ENCODE measurements around the gene DDX39A. TPM values are rescaled to one million over a fixed set of nuclear protein-coding genes. Genes with fewer than 3 reads are reported as not detected.

The DDX39A gene
- polyA plus RNA-seq, 2 of the 4 experiments (the other 2 are of a cell fraction) = 59.0 to 118 TPM

DNA sequence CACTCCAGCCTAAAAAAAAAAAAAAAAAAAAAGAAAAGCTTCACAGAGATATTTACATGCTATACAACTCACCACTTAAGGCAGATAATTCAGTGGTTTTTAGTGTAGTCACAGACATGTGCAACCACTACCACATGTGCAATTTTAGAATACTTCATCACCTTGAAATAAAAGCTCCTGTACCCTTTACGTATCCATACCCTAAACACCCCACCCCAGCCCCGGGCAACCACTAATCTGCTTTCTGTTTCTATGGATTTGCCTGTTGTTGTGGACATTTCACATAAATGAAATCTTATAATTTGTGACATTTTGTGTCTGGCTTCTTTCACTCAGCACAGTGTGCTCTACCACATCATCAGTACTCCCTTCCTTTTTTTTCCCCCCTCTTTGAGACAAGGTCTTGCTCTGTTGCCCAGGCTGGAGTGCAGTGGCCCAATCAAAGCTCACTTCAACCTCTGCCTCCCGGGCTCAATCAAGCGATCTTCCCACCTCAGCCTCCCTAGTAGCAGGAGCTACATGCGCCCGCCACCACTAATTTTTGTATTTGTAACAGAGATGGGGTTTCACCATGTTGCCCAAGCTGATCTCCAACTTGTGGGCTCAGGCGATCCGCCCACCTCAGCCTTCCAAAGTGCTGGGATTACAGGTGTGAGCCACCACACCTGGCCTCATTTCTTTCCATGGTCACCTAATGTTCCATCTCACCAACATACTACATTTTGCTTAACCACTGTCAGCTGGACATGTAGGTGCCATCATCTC, 4.0 kb downstream of the DDX39A start:
- Histone ChIP-seq H3K9me3 (no peaks in the 10 kb centered on the region), H3K4me1 (peaks cover 22% of the 10 kb centered on the region), H3K4me3 (no peak overlapping the region), H3K4me2 (no peak overlapping the region), H3K27ac (no peak overlapping the region)
- FAIRE-seq (no peak), DNase-seq (ENCODE audit: low read depth in 1 of 2, low spot score in 1 of 2) (no peak), ATAC-seq (no peak)
- TF ChIP-seq, protein P1, sequence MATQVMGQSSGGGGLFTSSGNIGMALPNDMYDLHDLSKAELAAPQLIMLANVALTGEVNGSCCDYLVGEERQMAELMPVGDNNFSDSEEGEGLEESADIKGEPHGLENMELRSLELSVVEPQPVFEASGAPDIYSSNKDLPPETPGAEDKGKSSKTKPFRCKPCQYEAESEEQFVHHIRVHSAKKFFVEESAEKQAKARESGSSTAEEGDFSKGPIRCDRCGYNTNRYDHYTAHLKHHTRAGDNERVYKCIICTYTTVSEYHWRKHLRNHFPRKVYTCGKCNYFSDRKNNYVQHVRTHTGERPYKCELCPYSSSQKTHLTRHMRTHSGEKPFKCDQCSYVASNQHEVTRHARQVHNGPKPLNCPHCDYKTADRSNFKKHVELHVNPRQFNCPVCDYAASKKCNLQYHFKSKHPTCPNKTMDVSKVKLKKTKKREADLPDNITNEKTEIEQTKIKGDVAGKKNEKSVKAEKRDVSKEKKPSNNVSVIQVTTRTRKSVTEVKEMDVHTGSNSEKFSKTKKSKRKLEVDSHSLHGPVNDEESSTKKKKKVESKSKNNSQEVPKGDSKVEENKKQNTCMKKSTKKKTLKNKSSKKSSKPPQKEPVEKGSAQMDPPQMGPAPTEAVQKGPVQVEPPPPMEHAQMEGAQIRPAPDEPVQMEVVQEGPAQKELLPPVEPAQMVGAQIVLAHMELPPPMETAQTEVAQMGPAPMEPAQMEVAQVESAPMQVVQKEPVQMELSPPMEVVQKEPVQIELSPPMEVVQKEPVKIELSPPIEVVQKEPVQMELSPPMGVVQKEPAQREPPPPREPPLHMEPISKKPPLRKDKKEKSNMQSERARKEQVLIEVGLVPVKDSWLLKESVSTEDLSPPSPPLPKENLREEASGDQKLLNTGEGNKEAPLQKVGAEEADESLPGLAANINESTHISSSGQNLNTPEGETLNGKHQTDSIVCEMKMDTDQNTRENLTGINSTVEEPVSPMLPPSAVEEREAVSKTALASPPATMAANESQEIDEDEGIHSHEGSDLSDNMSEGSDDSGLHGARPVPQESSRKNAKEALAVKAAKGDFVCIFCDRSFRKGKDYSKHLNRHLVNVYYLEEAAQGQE (IDR thresholded peaks at IDR 0.05) = no peak
- TF ChIP-seq ZSCAN20 (CRISPR knock-in tag; IDR thresholded peaks at IDR 0.05) (no peak), HOXB5 (CRISPR knock-in tag; IDR thresholded peaks at IDR 0.05) (no peak), NPAS2 (CRISPR knock-in tag; IDR thresholded peaks at IDR 0.05; ENCODE audit: borderline replicate concordance) (no peak), RFX5 (IDR thresholded peaks at IDR 0.05) (no peak), CBX2 (IDR thresholded peaks at IDR 0.05; ENCODE audit: borderline replicate concordance, low read depth) (no peak), HOXB13 (CRISPR knock-in tag; IDR thresholded peaks at IDR 0.05; ENCODE audit: low read depth) (no peak), CHD4 (IDR thresholded peaks at IDR 0.05; ENCODE audit: borderline replicate concordance) (no peak), SREBF2 (IDR thresholded peaks at IDR 0.05) (no peak), MYC (IDR thresholded peaks at IDR 0.05; ENCODE audit: borderline replicate concordance, low read length) (no peak), KDM1A (IDR thresholded peaks at IDR 0.05; ENCODE audit: low read depth) (no peak), JUNB (IDR thresholded peaks at IDR 0.05) (no peak), ZFP36 (IDR thresholded peaks at IDR 0.05; ENCODE audit: borderline replicate concordance, partially characterized antibody) (no peak), FOSB (CRISPR knock-in tag; IDR thresholded peaks at IDR 0.05) (no peak), RCOR1 (IDR thresholded peaks at IDR 0.05; ENCODE audit: low read depth, low read length) (no peak), RNF2 (IDR thresholded peaks at IDR 0.05; ENCODE audit: borderline replicate concordance, low read depth) (no peak)
- TF ChIP-seq, protein P2, sequence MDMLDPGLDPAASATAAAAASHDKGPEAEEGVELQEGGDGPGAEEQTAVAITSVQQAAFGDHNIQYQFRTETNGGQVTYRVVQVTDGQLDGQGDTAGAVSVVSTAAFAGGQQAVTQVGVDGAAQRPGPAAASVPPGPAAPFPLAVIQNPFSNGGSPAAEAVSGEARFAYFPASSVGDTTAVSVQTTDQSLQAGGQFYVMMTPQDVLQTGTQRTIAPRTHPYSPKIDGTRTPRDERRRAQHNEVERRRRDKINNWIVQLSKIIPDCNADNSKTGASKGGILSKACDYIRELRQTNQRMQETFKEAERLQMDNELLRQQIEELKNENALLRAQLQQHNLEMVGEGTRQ (IDR thresholded peaks at IDR 0.05) = no peak
- TF ChIP-seq, protein P3, sequence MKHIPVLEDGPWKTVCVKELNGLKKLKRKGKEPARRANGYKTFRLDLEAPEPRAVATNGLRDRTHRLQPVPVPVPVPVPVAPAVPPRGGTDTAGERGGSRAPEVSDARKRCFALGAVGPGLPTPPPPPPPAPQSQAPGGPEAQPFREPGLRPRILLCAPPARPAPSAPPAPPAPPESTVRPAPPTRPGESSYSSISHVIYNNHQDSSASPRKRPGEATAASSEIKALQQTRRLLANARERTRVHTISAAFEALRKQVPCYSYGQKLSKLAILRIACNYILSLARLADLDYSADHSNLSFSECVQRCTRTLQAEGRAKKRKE (CRISPR knock-in tag; IDR thresholded peaks at IDR 0.05; ENCODE audit: low read depth) = no peak
- TF ChIP-seq, protein P4, sequence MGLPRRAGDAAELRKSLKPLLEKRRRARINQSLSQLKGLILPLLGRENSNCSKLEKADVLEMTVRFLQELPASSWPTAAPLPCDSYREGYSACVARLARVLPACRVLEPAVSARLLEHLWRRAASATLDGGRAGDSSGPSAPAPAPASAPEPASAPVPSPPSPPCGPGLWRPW (IDR thresholded peaks at IDR 0.05) = no peak
- TF ChIP-seq, protein P5, sequence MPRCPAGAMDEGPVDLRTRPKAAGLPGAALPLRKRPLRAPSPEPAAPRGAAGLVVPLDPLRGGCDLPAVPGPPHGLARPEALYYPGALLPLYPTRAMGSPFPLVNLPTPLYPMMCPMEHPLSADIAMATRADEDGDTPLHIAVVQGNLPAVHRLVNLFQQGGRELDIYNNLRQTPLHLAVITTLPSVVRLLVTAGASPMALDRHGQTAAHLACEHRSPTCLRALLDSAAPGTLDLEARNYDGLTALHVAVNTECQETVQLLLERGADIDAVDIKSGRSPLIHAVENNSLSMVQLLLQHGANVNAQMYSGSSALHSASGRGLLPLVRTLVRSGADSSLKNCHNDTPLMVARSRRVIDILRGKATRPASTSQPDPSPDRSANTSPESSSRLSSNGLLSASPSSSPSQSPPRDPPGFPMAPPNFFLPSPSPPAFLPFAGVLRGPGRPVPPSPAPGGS (IDR thresholded peaks at IDR 0.05) = no peak
- 93% methylated on average over 6 of the region's 8 CpGs for WGBS (ENCODE audit: missing lambda C conversion rate)
- ChIA-PET POLR2A (no interaction called here), CTCF (interaction anchor here (0.6 to 2.5 kb wide), 6 partner anchors 9 to 63 kb away, joined by 3 to 11 read pairs (median 4); partner anchors contain the start of gene PKN1)
